GM19395 (cell line): Measurements from ENCODE around the gene GMCL2.
A peak's percentile ranks its signal among the peaks of the same experiment; 100 is the strongest.
"Not testable (repeated sequence)": the region's sequence is repeated elsewhere in the genome, so short reads cannot be mapped to it uniquely, and the experiment has no call there.

Experiments
- ATAC-seq: cut with Tn5 transposase; IDR thresholded peaks from one replicate; pipeline ENCODE4 v1.9.1; 2021; ENCODE audit warnings: mild to moderate bottlenecking, moderate library complexity; ENCODE audit not compliant: unreplicated experiment

GMCL2 gene

GRCh38 chr5:178187014-178187413 is at the start of gene GMCL2:
GMCL2 (minus strand) TSS chr5:178187371; CDS start chr5:178187299, 72 bp downstream.
- no peak for ATAC-seq

GRCh38 chr5:178236679-178237078 is 49.5 kb upstream of the GMCL2 start:
- ATAC-seq, result no peak

GRCh38 chr5:178236126-178236525 is 49.0 kb upstream of the GMCL2 start:
- no peak for ATAC-seq

GRCh38 chr5:178235588-178235974 is 48.4 kb upstream of the GMCL2 start:
- ATAC-seq, result no peak

- no peak for ATAC-seq
Measured at GRCh38 chr5:178234750-178235587, 47.8 kb upstream of the GMCL2 start.

- ATAC-seq, result no peak
Measured at GRCh38 chr5:178234121-178234749, 47.1 kb upstream of the GMCL2 start.

GRCh38 chr5:178232920-178233429 is 45.8 kb upstream of the GMCL2 start:
- no peak for ATAC-seq

GRCh38 chr5:178232124-178232919 is 45.2 kb upstream of the GMCL2 start, which contains the start of gene PHYKPL:
PHYKPL (minus strand) TSS chr5:178232802; CDS start chr5:178232550, 252 bp downstream.
- ATAC-seq, result peak; percentile 68

GRCh38 chr5:178231539-178232123 is 44.5 kb upstream of the GMCL2 start:
- peak; percentile 5 for ATAC-seq

- no peak for ATAC-seq
Measured at GRCh38 chr5:178230879-178231538, 43.8 kb upstream of the GMCL2 start.

GRCh38 chr5:178229861-178230260 is 42.7 kb upstream of the GMCL2 start:
- no peak for ATAC-seq

- ATAC-seq, result not testable (repeated sequence)
Measured at GRCh38 chr5:178229111-178229510, 41.9 kb upstream of the GMCL2 start.

GRCh38 chr5:178228609-178229008 is 41.4 kb upstream of the GMCL2 start:
- no peak for ATAC-seq

- ATAC-seq, result no peak
Measured at GRCh38 chr5:178227929-178228328, 40.8 kb upstream of the GMCL2 start.

GRCh38 chr5:178227138-178227659 is 40.0 kb upstream of the GMCL2 start:
- ATAC-seq, result no peak

- no peak for ATAC-seq
Measured at GRCh38 chr5:178225174-178225573, 38.0 kb upstream of the GMCL2 start.

GRCh38 chr5:178224403-178224802 is 37.2 kb upstream of the GMCL2 start:
- ATAC-seq, result no peak

GRCh38 chr5:178223828-178224335 is 36.7 kb upstream of the GMCL2 start:
- ATAC-seq, result no peak

GRCh38 chr5:178223196-178223773 is 36.1 kb upstream of the GMCL2 start:
- ATAC-seq, result no peak
